ENCODE measurements around the gene C4orf36.

Gene C4orf36

DNA sequence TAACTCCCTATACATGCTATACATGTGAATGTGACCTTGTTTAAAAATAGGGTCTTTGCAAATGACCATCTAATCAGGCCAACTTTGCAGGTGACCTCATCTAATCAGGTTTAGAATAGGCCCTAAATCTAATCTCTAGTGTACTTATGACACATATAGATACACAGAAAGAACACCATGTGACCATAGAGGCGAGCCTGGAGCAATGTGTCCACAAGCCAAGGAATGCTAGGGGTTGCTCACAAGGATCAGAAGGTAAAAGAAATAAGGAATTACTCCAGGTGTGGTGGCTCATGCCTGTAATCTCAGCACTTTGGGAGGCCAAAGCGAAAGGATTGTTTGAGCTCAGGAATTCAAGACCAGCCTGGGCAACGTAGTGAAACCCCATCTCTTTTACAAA is 9.6 kb upstream of the C4orf36 start:
- H3K79me2 ChIP-seq (ENCODE audit: low read length), result no peaks in the 10 kb centered on the region
- H3K36me3 ChIP-seq (replicated peaks; ENCODE audit: insufficient read depth, low read length), result no peaks in the 10 kb centered on the region
- no peak overlapping the region for H3K27ac ChIP-seq (ENCODE audit: low read length)
- H3K4me1 ChIP-seq (ENCODE audit: low read length), result no peaks in the 10 kb centered on the region
- no peaks in the 10 kb centered on the region for H3K9me3 ChIP-seq (replicated peaks; ENCODE audit: insufficient read depth, low read length)
- TF ChIP-seq EZH2phosphoT487 (IDR thresholded peaks at IDR 0.05; ENCODE audit: low read length) (no peak), EZH2 (optimal IDR thresholded peaks at IDR 0.05; ENCODE audit: low read depth, low read length) (no peak)
- H3K27me3 ChIP-seq (replicated peaks; ENCODE audit: insufficient read depth, low read length), result no peaks in the 10 kb centered on the region
- no peaks in the 10 kb centered on the region for H3F3A ChIP-seq (ENCODE audit: insufficient read depth, low read length)
- H4K20me1 ChIP-seq (ENCODE audit: insufficient read depth, low read length), result no peaks in the 10 kb centered on the region
- H3K4me2 ChIP-seq (ENCODE audit: low read depth, low read length), result no peak overlapping the region
- no peak overlapping the region for H3K9ac ChIP-seq (ENCODE audit: low read length)
- no peaks in the 10 kb centered on the region for H3K9me2 ChIP-seq (replicated peaks; ENCODE audit: insufficient read depth, low read length)
- H3K4me3 ChIP-seq (ENCODE audit: low read length), result no peak overlapping the region
- DNase-seq, result no peak
- no peak overlapping the region for H2AFZ ChIP-seq (ENCODE audit: low read length)

GRCh38 chr4:86898562-86898961 is 6.3 kb upstream of the C4orf36 start:
- DNase-seq, result no peak
- no peak for TF ChIP-seq EZH2phosphoT487 (IDR thresholded peaks at IDR 0.05; ENCODE audit: low read length)
- peak; percentile 14; the same call in 1 of the 2 replicates for TF ChIP-seq CTCF (IDR thresholded peaks at IDR 0.05; ENCODE audit: low read length)

DNA sequence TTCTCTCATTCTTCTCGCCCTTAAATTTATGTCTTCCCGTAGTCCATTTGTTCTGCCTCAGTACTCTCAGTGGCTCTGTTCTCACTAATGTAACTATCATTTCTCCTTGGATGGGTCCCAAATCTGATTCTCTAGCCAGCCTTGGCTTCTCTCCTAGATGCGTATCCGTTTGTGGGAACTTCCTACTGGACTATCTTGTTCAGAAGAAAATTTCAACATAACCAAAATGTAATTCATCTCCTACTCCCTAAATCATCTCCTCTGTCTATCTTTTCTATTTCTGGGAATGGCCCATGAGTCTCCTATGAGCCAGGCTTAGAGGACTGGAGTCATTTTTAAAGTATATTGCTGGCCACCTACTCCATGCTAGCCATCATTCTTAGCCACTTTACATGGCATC is 4.4 kb upstream of the C4orf36 start:
- TF ChIP-seq EZH2 (optimal IDR thresholded peaks at IDR 0.05; ENCODE audit: low read depth, low read length) (no peak), EZH2phosphoT487 (IDR thresholded peaks at IDR 0.05; ENCODE audit: low read length) (no peak), CTCF (IDR thresholded peaks at IDR 0.05; ENCODE audit: low read length) (no peak)
- H4K20me1 ChIP-seq (ENCODE audit: insufficient read depth, low read length), result no peaks in the 10 kb centered on the region
- no peak overlapping the region for H3K9ac ChIP-seq (ENCODE audit: low read length)
- H3K27me3 ChIP-seq (replicated peaks; ENCODE audit: insufficient read depth, low read length), result no peaks in the 10 kb centered on the region
- H3K4me1 ChIP-seq (ENCODE audit: low read length), result no peaks in the 10 kb centered on the region
- H2AFZ ChIP-seq (ENCODE audit: low read length), result no peak overlapping the region
- H3K4me2 ChIP-seq (ENCODE audit: low read depth, low read length), result no peak overlapping the region
- H3K27ac ChIP-seq (ENCODE audit: low read length), result no peak overlapping the region
- no peaks in the 10 kb centered on the region for H3K36me3 ChIP-seq (replicated peaks; ENCODE audit: insufficient read depth, low read length)
- no peaks in the 10 kb centered on the region for H3K9me3 ChIP-seq (replicated peaks; ENCODE audit: insufficient read depth, low read length)
- no peak for DNase-seq
- no peaks in the 10 kb centered on the region for H3F3A ChIP-seq (ENCODE audit: insufficient read depth, low read length)
- no peaks in the 10 kb centered on the region for H3K9me2 ChIP-seq (replicated peaks; ENCODE audit: insufficient read depth, low read length)
- H3K79me2 ChIP-seq (ENCODE audit: low read length), result no peaks in the 10 kb centered on the region
- no peak overlapping the region for H3K4me3 ChIP-seq (ENCODE audit: low read length)

More at GRCh38 chr4:86898562-86898961, 6.3 kb upstream of the C4orf36 start:
- Histone ChIP-seq H3K4me2 (ENCODE audit: low read depth, low read length) (no peak overlapping the region), H2AFZ (ENCODE audit: low read length) (no peak overlapping the region), H3K27ac (ENCODE audit: low read length) (no peak overlapping the region), H3K9me2 (replicated peaks; ENCODE audit: insufficient read depth, low read length) (no peaks in the 10 kb centered on the region), H3K4me3 (ENCODE audit: low read length) (no peak overlapping the region), H3K9me3 (replicated peaks; ENCODE audit: insufficient read depth, low read length) (no peaks in the 10 kb centered on the region), H3K9ac (ENCODE audit: low read length) (no peak overlapping the region), H3K27me3 (replicated peaks; ENCODE audit: insufficient read depth, low read length) (no peaks in the 10 kb centered on the region), H3F3A (ENCODE audit: insufficient read depth, low read length) (no peaks in the 10 kb centered on the region), H4K20me1 (ENCODE audit: insufficient read depth, low read length) (no peaks in the 10 kb centered on the region), H3K36me3 (replicated peaks; ENCODE audit: insufficient read depth, low read length) (no peaks in the 10 kb centered on the region), H3K4me1 (ENCODE audit: low read length) (no peaks in the 10 kb centered on the region), H3K79me2 (ENCODE audit: low read length) (no peaks in the 10 kb centered on the region)

- Histone ChIP-seq H3K4me3 (ENCODE audit: low read length) (no peak overlapping the region), H3K9me3 (replicated peaks; ENCODE audit: insufficient read depth, low read length) (no peaks in the 10 kb centered on the region), H2AFZ (ENCODE audit: low read length) (no peak overlapping the region), H3K27ac (ENCODE audit: low read length) (no peak overlapping the region), H3K9ac (ENCODE audit: low read length) (no peak overlapping the region), H3K27me3 (replicated peaks; ENCODE audit: insufficient read depth, low read length) (no peaks in the 10 kb centered on the region), H3K9me2 (replicated peaks; ENCODE audit: insufficient read depth, low read length) (no peaks in the 10 kb centered on the region), H3K4me2 (ENCODE audit: low read depth, low read length) (no peak overlapping the region), H3K79me2 (ENCODE audit: low read length) (no peaks in the 10 kb centered on the region), H3F3A (ENCODE audit: insufficient read depth, low read length) (no peaks in the 10 kb centered on the region), H3K4me1 (ENCODE audit: low read length) (no peaks in the 10 kb centered on the region), H4K20me1 (ENCODE audit: insufficient read depth, low read length) (no peaks in the 10 kb centered on the region), H3K36me3 (replicated peaks; ENCODE audit: insufficient read depth, low read length) (no peaks in the 10 kb centered on the region)
- TF ChIP-seq EZH2 (optimal IDR thresholded peaks at IDR 0.05; ENCODE audit: low read depth, low read length) (no peak), CTCF (IDR thresholded peaks at IDR 0.05; ENCODE audit: low read length) (peak; percentile 80)
- DNase-seq, result peak; percentile 68
These were observed 3.7 kb upstream of the C4orf36 start for GRCh38 chr4:86895692-86896488.

Measured in MM.1S (cell line).